Measurements from ENCODE around the gene AAMDC.
"Not testable (repeated sequence)": the region's sequence is repeated elsewhere in the genome, so short reads cannot be mapped to it uniquely, and the experiment has no call there.

AAMDC gene

DNA sequence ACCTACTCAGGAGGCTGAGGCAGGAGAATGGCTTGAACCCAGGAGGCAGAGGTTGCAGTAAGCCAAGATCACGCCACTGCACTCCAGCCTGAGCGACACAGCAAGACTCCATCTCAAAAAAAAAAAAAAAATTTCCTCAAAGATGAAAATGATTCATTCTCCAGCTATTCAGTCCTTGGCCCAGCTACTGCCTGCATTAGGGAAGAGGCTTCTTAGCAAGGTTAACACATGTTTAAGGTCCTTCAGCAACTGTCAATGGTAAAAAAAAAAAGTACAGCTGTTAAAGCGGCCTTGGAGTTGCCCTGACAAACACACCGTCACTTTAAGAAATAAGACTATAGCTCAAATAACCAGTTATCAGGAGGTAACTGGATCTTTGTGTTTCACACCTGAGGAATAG lies 57.3 kb downstream of the AAMDC start:
- not testable (repeated sequence) for DNase-seq; H3K4ac ChIP-seq (ENCODE audit: low read depth, low read length); H3K23ac ChIP-seq (ENCODE audit: low read length); H3K27ac ChIP-seq (ENCODE audit: low read depth, low read length); H2BK15ac ChIP-seq (replicated peaks; ENCODE audit: low read depth); H3K56ac ChIP-seq (ENCODE audit: low read length); H3K79me1 ChIP-seq (ENCODE audit: low read length); H3K4me1 ChIP-seq (ENCODE audit: control insufficient read depth, low read depth, low read length); H3K79me2 ChIP-seq (ENCODE audit: control insufficient read depth, insufficient read depth, low read length); H3K36me3 ChIP-seq (ENCODE audit: control insufficient read depth, insufficient read depth, low read length); H3K4me3 ChIP-seq (ENCODE audit: low read length); H3K9ac ChIP-seq (ENCODE audit: low read length); H2BK120ac ChIP-seq (ENCODE audit: low read depth, low read length); H4K8ac ChIP-seq (ENCODE audit: low read depth, low read length); H3K18ac ChIP-seq (ENCODE audit: low read length); H2AK5ac ChIP-seq (ENCODE audit: low read length); H4K5ac ChIP-seq (ENCODE audit: low read length); H3K27me3 ChIP-seq (ENCODE audit: insufficient read depth, low read length, poor library complexity); H2BK5ac ChIP-seq (ENCODE audit: low read length); H3K4me2 ChIP-seq (ENCODE audit: low read length)
- no CpG with 5 or more reads among the region's 4 CpGs for WGBS (ENCODE audit: extremely low coverage, insufficient coverage, low lambda C conversion rate)

DNA sequence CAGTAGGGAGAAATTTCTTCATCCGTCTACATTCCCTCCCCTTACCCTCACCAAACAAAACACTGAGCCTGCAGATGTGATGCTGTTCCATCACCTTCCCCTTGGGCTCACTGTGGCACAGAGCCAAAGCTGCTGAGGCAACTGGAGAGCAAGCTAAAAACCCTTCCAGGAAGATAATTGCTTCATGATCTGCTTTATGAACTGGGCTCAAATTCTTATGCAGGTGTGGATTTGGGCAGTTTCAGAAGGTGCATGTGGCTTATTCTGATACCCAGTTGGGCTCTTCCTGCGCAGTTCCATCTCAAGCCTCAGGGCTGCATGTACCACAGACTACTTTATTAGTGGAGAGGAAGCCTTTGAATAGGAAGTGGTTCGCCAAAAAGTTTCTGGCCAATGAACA lies 58.3 kb downstream of the AAMDC start:
- DNase-seq, result no peak
- no peaks in the 10 kb centered on the region for H3K79me1 ChIP-seq (ENCODE audit: low read length)
- no CpG with 5 or more reads among the region's 3 CpGs for WGBS (ENCODE audit: extremely low coverage, insufficient coverage, low lambda C conversion rate)

DNA sequence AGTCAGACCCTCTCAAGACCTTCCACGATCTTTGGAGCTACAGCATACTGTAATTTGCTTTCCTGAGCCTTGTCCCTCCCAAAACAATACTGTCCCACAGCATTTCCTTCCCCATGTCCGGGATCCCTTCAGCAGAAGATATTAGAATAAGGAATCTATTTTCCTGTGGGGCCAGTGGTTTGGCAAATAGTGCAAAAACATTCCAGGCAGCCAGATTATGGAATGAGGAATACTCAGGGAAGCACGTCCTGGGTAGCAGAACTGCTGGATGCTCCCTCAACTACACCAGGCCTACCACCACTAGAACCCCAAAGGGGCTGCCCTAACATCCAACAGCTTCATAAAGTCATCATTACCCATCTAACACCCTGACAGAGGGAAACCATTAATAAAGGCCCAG lies 61.5 kb downstream of the AAMDC start:
- DNase-seq, result no peak
- Histone ChIP-seq H3K27ac (ENCODE audit: low read depth, low read length) (no peak overlapping the region), H3K4ac (ENCODE audit: low read depth, low read length) (no peak overlapping the region), H3K23ac (ENCODE audit: low read length) (no peak overlapping the region), H2BK5ac (ENCODE audit: low read length) (no peak overlapping the region), H2BK15ac (replicated peaks; ENCODE audit: low read depth) (no peak overlapping the region), H3K79me2 (ENCODE audit: control insufficient read depth, insufficient read depth, low read length) (no peaks in the 10 kb centered on the region), H3K56ac (ENCODE audit: low read length) (no peak overlapping the region), H4K8ac (ENCODE audit: low read depth, low read length) (no peak overlapping the region), H2BK120ac (ENCODE audit: low read depth, low read length) (no peak overlapping the region), H3K4me1 (ENCODE audit: control insufficient read depth, low read depth, low read length) (no peaks in the 10 kb centered on the region), H3K18ac (ENCODE audit: low read length) (no peak overlapping the region), H4K5ac (ENCODE audit: low read length) (no peak overlapping the region), H3K4me3 (ENCODE audit: low read length) (no peak overlapping the region), H3K27me3 (ENCODE audit: insufficient read depth, low read length, poor library complexity) (no peaks in the 10 kb centered on the region), H3K9ac (ENCODE audit: low read length) (no peak overlapping the region), H2AK5ac (ENCODE audit: low read length) (no peak overlapping the region), H3K4me2 (ENCODE audit: low read length) (no peak overlapping the region), H3K36me3 (ENCODE audit: control insufficient read depth, insufficient read depth, low read length) (peaks cover 4% of the 10 kb centered on the region), H3K79me1 (ENCODE audit: low read length) (no peaks in the 10 kb centered on the region)
- WGBS (ENCODE audit: extremely low coverage, insufficient coverage, low lambda C conversion rate), result no CpG with 5 or more reads among the region's 3 CpGs

More for the DNA sequence above, 58.3 kb downstream of the AAMDC start:
- Histone ChIP-seq H3K27ac (ENCODE audit: low read depth, low read length) (no peak overlapping the region), H3K56ac (ENCODE audit: low read length) (no peak overlapping the region), H3K4me2 (ENCODE audit: low read length) (no peak overlapping the region), H3K4me3 (ENCODE audit: low read length) (no peak overlapping the region), H2BK120ac (ENCODE audit: low read depth, low read length) (no peak overlapping the region), H3K9ac (ENCODE audit: low read length) (no peak overlapping the region), H3K27me3 (ENCODE audit: insufficient read depth, low read length, poor library complexity) (no peaks in the 10 kb centered on the region), H2BK15ac (replicated peaks; ENCODE audit: low read depth) (no peak overlapping the region), H3K4me1 (ENCODE audit: control insufficient read depth, low read depth, low read length) (no peaks in the 10 kb centered on the region), H2BK5ac (ENCODE audit: low read length) (no peak overlapping the region), H4K5ac (ENCODE audit: low read length) (no peak overlapping the region), H3K4ac (ENCODE audit: low read depth, low read length) (no peak overlapping the region), H3K79me2 (ENCODE audit: control insufficient read depth, insufficient read depth, low read length) (no peaks in the 10 kb centered on the region), H2AK5ac (ENCODE audit: low read length) (no peak overlapping the region), H3K23ac (ENCODE audit: low read length) (no peak overlapping the region), H3K18ac (ENCODE audit: low read length) (no peak overlapping the region), H4K8ac (ENCODE audit: low read depth, low read length) (no peak overlapping the region), H3K36me3 (ENCODE audit: control insufficient read depth, insufficient read depth, low read length) (peaks cover 4% of the 10 kb centered on the region)

DNA sequence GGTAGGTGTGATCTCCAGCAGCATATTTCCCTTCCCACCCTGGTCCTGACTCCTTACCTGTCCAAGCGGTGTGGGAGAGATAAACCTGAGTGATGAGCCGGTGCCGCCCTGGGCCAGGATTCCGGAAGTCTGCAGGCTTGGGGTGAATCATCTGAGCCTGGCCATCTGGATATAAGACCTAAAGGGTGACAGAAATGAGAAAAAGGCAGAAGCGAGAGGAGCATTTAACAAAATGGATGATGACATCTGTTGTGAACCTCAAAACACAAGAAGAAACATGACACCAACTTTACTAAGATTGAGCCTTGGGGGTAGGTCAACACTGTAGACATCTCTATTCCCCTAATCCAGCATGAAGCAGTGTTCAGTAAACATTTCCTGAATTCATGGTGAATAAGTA lies 62.8 kb downstream of the AAMDC start:
- Histone ChIP-seq H2BK15ac (replicated peaks; ENCODE audit: low read depth) (no peak overlapping the region), H3K79me1 (ENCODE audit: low read length) (no peaks in the 10 kb centered on the region), H3K27me3 (ENCODE audit: insufficient read depth, low read length, poor library complexity) (no peaks in the 10 kb centered on the region), H4K8ac (ENCODE audit: low read depth, low read length) (no peak overlapping the region), H3K18ac (ENCODE audit: low read length) (no peak overlapping the region), H3K4me1 (ENCODE audit: control insufficient read depth, low read depth, low read length) (no peaks in the 10 kb centered on the region), H3K4me2 (ENCODE audit: low read length) (no peak overlapping the region), H3K79me2 (ENCODE audit: control insufficient read depth, insufficient read depth, low read length) (no peaks in the 10 kb centered on the region), H3K27ac (ENCODE audit: low read depth, low read length) (no peak overlapping the region), H3K56ac (ENCODE audit: low read length) (no peak overlapping the region), H2BK5ac (ENCODE audit: low read length) (no peak overlapping the region), H3K36me3 (ENCODE audit: control insufficient read depth, insufficient read depth, low read length) (peaks cover 3% of the 10 kb centered on the region), H3K23ac (ENCODE audit: low read length) (no peak overlapping the region), H3K4me3 (ENCODE audit: low read length) (no peak overlapping the region), H2AK5ac (ENCODE audit: low read length) (no peak overlapping the region), H2BK120ac (ENCODE audit: low read depth, low read length) (no peak overlapping the region), H3K9ac (ENCODE audit: low read length) (no peak overlapping the region), H3K4ac (ENCODE audit: low read depth, low read length) (no peak overlapping the region), H4K5ac (ENCODE audit: low read length) (no peak overlapping the region)
- no peak for DNase-seq
- no CpG with 5 or more reads among the region's 5 CpGs for WGBS (ENCODE audit: extremely low coverage, insufficient coverage, low lambda C conversion rate)

DNA sequence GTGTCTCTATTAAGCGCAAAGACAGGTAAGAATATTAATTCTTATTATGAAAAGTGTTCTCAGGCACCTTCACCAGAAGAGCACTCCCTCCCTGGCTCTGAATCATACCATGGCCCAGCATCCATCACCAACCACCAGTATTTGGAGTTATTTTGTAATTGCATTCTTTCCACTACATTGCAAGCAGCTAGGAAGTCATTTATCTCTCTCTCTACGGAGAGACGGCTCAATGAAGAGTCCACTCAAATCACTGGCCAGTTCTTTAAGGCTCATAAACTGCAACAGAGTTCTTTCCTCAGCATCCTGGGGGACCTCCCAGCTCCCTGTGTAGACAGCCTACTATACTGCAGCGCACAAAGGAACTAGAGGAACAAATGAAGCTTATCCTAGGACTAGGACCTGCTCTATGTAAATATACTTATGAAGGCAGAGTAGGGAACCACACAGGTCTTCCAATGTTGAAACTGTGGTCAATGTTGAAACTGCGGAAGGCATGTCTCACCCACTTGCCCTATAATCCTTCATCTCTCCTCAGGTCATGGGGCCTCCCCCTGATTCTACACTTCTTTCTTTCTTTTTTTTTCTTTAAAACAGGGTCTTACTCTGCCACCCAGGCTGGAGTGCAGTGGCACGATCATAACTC lies 63.4 kb downstream of the AAMDC start:
- no peak overlapping the region for H2BK120ac ChIP-seq (ENCODE audit: low read depth, low read length)
- H4K5ac ChIP-seq (ENCODE audit: low read length), result no peak overlapping the region
- no peaks in the 10 kb centered on the region for H3K79me2 ChIP-seq (ENCODE audit: control insufficient read depth, insufficient read depth, low read length)
- peaks cover 3% of the 10 kb centered on the region for H3K36me3 ChIP-seq (ENCODE audit: control insufficient read depth, insufficient read depth, low read length)
- H3K9ac ChIP-seq (ENCODE audit: low read length), result no peak overlapping the region
- H3K56ac ChIP-seq (ENCODE audit: low read length), result no peak overlapping the region
- no peak overlapping the region for H3K4me2 ChIP-seq (ENCODE audit: low read length)
- no peak overlapping the region for H3K4me3 ChIP-seq (ENCODE audit: low read length)
- no peak overlapping the region for H3K4ac ChIP-seq (ENCODE audit: low read depth, low read length)
- no peaks in the 10 kb centered on the region for H3K4me1 ChIP-seq (ENCODE audit: control insufficient read depth, low read depth, low read length)
- no CpG with 5 or more reads among the region's 6 CpGs for WGBS (ENCODE audit: extremely low coverage, insufficient coverage, low lambda C conversion rate)
- no peak overlapping the region for H2BK15ac ChIP-seq (replicated peaks; ENCODE audit: low read depth)
- no peak overlapping the region for H2AK5ac ChIP-seq (ENCODE audit: low read length)
- H4K8ac ChIP-seq (ENCODE audit: low read depth, low read length), result no peak overlapping the region
- H3K79me1 ChIP-seq (ENCODE audit: low read length), result no peaks in the 10 kb centered on the region
- DNase-seq, result no peak
- no peaks in the 10 kb centered on the region for H3K27me3 ChIP-seq (ENCODE audit: insufficient read depth, low read length, poor library complexity)
- no peak overlapping the region for H3K23ac ChIP-seq (ENCODE audit: low read length)
- no peak overlapping the region for H2BK5ac ChIP-seq (ENCODE audit: low read length)
- H3K27ac ChIP-seq (ENCODE audit: low read depth, low read length), result no peak overlapping the region
- H3K18ac ChIP-seq (ENCODE audit: low read length), result no peak overlapping the region

DNA sequence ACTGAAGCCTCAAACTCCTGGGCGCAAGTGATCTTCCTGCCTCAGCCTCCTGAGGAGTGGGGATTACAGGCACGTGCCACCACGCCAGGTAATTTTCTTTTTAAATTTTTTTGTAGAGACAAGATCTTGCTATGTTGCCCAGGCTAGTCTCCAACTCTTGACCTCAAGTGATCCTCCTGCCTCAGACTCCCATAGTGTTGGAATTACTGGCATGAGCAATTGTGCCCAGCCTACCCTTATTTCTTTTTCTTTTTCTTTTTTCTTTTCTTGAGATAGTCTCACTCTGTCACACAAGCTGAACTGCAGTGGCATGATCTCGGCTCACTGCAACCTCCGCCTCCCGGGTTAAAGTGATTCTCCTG lies 63.9 kb downstream of the AAMDC start:
- no peak overlapping the region for H3K4me3 ChIP-seq (ENCODE audit: low read length)
- no peak overlapping the region for H3K4me2 ChIP-seq (ENCODE audit: low read length)
- peaks cover 3% of the 10 kb centered on the region for H3K36me3 ChIP-seq (ENCODE audit: control insufficient read depth, insufficient read depth, low read length)
- H4K8ac ChIP-seq (ENCODE audit: low read depth, low read length), result no peak overlapping the region
- no peak overlapping the region for H3K56ac ChIP-seq (ENCODE audit: low read length)
- no peak overlapping the region for H3K9ac ChIP-seq (ENCODE audit: low read length)
- H3K4me1 ChIP-seq (ENCODE audit: control insufficient read depth, low read depth, low read length), result no peaks in the 10 kb centered on the region
- DNase-seq, result no peak
- no peak overlapping the region for H4K5ac ChIP-seq (ENCODE audit: low read length)
- no peak overlapping the region for H2AK5ac ChIP-seq (ENCODE audit: low read length)
- H3K27ac ChIP-seq (ENCODE audit: low read depth, low read length), result no peak overlapping the region
- no peaks in the 10 kb centered on the region for H3K27me3 ChIP-seq (ENCODE audit: insufficient read depth, low read length, poor library complexity)
- H3K4ac ChIP-seq (ENCODE audit: low read depth, low read length), result no peak overlapping the region
- no peak overlapping the region for H3K18ac ChIP-seq (ENCODE audit: low read length)
- H3K23ac ChIP-seq (ENCODE audit: low read length), result no peak overlapping the region
- H2BK15ac ChIP-seq (replicated peaks; ENCODE audit: low read depth), result no peak overlapping the region
- no peak overlapping the region for H2BK120ac ChIP-seq (ENCODE audit: low read depth, low read length)
- H3K79me1 ChIP-seq (ENCODE audit: low read length), result no peaks in the 10 kb centered on the region
- no peaks in the 10 kb centered on the region for H3K79me2 ChIP-seq (ENCODE audit: control insufficient read depth, insufficient read depth, low read length)
- no peak overlapping the region for H2BK5ac ChIP-seq (ENCODE audit: low read length)
- WGBS (ENCODE audit: extremely low coverage, insufficient coverage, low lambda C conversion rate), result no CpG with 5 or more reads among the region's 6 CpGs
